RWPE1 (cell line): Measurements from ENCODE around the gene DCAF8.
A peak's percentile ranks its signal among the peaks of the same experiment; 100 is the strongest.

Experiments
- CTCF ChIA-PET: fragments of 350-600 bp; sonication (Branson Sonifier 250); formaldehyde crosslinking; extraction: SDS; loops from one replicate; lab custom pipeline; 2021; lab: Yijun Ruan, JAX
- POLR2A ChIA-PET: fragments of 400-600 bp; formaldehyde crosslinking; extraction: SDS; loops from one replicate; lab custom pipeline; 2020; ENCODE audit warnings: antibody characterized with exemption; ENCODE audit not compliant: low non-redundant PET; lab: Yijun Ruan, JAX
- DNase-seq: peaks from one replicate; pipeline ENCODE4 v3.0.0; 2012; ENCODE audit warnings: low spot score
- H3K27ac ChIP-seq: fragments of 450-650 bp; 2 replicates; pipeline ENCODE4 v1.5.1; 2017
- TF ChIP-seq, protein P1 (sequence below): fragments of 450-650 bp; conservative IDR thresholded peaks from 2 replicates; pipeline ENCODE4 v1.5.1; 2017; ENCODE audit warnings: low read depth, mild to moderate bottlenecking

DCAF8 gene

DNA sequence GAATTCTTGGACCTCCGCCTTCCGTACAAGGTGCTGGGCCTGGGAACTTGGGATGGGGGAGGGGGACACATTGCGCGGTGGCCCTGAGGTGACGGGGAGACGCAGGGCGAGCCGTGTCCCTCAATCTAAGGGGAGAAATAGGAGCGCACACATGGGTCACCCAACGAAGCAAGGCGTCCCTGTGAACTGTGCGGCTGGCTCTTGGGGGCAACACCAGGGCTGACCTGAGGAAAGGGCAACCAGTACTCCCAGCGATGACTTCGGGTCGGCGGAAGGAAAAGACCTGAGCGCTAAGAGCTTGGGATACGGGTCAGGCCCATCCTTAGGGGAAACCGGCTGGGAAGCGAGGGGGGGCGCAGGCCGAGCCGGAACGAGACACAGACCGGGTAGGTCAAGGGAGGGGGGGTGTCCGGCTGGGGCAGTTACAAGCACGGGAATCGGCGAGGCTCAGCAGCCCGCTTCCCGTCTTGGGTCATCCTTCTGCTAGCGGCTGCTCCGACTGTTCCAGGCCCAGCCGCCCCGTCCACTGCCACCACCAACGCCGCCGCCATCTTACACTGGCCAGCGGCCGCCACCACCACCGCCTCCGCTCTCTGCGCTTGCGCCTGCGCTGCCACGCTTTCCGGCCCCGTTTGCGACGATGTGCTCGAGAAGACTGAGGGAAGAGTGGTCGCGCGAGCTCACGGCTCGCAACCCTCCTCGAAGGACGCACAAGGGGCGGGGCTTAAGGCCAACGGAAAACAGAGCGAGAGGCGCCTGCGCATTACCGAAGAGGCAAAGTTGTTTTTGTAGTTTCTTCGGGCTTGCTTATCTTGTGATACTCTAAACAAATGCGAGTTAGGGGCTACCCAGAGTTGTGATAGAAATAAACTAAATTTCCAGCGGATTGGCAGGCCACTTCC, at the start of gene DCAF8:
DCAF8 (minus strand) TSS at position 657 of the 902 bp plus-strand sequence. CDS start 18,541 bp downstream, outside the sequence.
- DNase-seq = peak; percentile 94
- TF ChIP-seq, protein P1, sequence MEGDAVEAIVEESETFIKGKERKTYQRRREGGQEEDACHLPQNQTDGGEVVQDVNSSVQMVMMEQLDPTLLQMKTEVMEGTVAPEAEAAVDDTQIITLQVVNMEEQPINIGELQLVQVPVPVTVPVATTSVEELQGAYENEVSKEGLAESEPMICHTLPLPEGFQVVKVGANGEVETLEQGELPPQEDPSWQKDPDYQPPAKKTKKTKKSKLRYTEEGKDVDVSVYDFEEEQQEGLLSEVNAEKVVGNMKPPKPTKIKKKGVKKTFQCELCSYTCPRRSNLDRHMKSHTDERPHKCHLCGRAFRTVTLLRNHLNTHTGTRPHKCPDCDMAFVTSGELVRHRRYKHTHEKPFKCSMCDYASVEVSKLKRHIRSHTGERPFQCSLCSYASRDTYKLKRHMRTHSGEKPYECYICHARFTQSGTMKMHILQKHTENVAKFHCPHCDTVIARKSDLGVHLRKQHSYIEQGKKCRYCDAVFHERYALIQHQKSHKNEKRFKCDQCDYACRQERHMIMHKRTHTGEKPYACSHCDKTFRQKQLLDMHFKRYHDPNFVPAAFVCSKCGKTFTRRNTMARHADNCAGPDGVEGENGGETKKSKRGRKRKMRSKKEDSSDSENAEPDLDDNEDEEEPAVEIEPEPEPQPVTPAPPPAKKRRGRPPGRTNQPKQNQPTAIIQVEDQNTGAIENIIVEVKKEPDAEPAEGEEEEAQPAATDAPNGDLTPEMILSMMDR = no peak
- ChIA-PET CTCF (interaction anchor here (0.6 to 1.4 kb wide), 2 partner anchors 10 to 32 kb away, joined by 3 to 5 read pairs; no protein-coding TSS in a partner anchor), POLR2A (interaction anchor here (0.6 to 0.7 kb wide), 2 partner anchors 72 to 165 kb away, joined by 3 read pairs; partner anchors contain the start of gene CASQ1)
- H3K27ac ChIP-seq = peak within 1 kb of the TSS; percentile 87

- CTCF ChIA-PET = no interaction called here
- no peak overlapping the region for H3K27ac ChIP-seq
- TF ChIP-seq, protein P1 = no peak
- DNase-seq = no peak
- POLR2A ChIA-PET = no interaction called here
Measured at GRCh38 chr1:160309571-160309970, 47.2 kb upstream of the DCAF8 start.

DNA sequence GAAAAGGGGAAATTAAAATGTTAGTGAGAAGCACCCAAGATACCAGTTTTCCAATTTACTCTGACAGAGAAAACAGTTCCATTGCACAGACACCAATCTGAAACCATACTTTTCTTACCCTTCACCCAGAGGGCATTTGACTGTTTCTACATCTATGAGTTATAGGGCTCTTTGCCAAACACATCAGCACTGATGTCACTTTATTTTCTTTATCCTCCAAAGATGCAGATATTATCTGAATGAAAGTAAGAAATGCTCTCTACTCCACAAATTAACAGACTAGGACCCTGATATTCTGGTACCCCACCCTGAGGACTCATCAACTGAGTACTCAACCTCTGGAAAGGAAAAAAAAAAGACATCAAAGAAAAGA, 46.8 kb upstream of the DCAF8 start:
- no peak overlapping the region for H3K27ac ChIP-seq
- ChIA-PET CTCF (interaction anchor here (0.6 kb wide), 2 partner anchors 17 to 64 kb away, joined by 3 to 9 read pairs; no protein-coding TSS in a partner anchor), POLR2A (no interaction called here)
- TF ChIP-seq, protein P1 = no peak
- no peak for DNase-seq

- TF ChIP-seq, protein P1 = no peak
- DNase-seq = no peak
- ChIA-PET CTCF (interaction anchor here (0.6 kb wide), 2 partner anchors 17 to 65 kb away, joined by 3 to 9 read pairs; no protein-coding TSS in a partner anchor), POLR2A (no interaction called here)
- H3K27ac ChIP-seq = no peak overlapping the region
Measured at GRCh38 chr1:160308451-160309184, 46.3 kb upstream of the DCAF8 start.

DNA sequence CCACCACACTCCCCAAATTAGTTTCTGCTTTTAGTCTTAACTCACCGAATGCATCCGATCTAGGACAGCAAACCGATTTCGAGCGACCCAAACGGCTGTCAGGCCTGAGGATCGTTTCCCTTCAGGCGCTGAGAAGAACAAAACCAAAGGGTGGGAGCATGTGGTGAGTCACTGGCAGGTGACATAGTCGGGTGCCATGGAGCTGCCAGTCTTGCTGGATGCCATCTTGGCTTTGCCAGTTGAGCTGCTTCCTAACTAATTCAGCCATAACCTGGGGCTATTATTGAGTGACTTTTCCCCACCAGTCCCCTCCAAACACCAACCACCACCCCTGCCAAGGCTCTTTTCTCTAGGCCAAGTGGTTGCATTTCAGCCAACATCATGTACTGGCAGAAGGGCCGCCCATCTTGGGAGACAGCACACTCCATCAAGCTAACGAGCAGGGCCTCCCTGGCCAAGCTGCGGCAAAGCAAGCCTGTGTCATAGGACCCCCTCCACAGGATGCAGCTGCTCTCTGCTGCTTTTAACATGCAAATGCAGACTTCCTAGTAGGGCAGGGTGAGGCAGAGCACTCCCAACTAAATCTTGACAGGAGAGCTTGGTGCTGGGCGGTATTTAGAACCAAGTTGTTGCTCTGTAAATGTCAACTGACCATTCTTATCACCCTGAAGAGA, 44.9 kb upstream of the DCAF8 start:
- POLR2A ChIA-PET = no interaction called here
- DNase-seq = no peak
- no peak overlapping the region for H3K27ac ChIP-seq

More for the DNA sequence above, 44.9 kb upstream of the DCAF8 start:
- CTCF ChIA-PET = interaction anchor here (0.8 kb wide), 1 partner anchor 16 kb away, joined by 4 read pairs; no protein-coding TSS in a partner anchor
- TF ChIP-seq, protein P1 = no peak
